Neural progenitor cell (in vitro differentiated cells): ENCODE results near the gene MUC16. TPM values are rescaled to one million over a fixed set of nuclear protein-coding genes. Genes with fewer than 3 reads are reported as not detected.
A peak's percentile ranks its signal among the peaks of the same experiment; 100 is the strongest.

ENCODE experiments used
- DNase-seq: peaks from one replicate; pipeline ENCODE4 v3.0.0-alpha.2; 2016; ENCODE audit warnings: low spot score
- H2AFZ ChIP-seq: fragments of 200-600 bp; sonication (generic); replicated peaks from 2 replicates; pipeline ENCODE4 v1.6.1; 2016; ENCODE audit warnings: antibody characterized with exemption
- H3F3A ChIP-seq: fragments of 200-600 bp; sonication (generic); 2 replicates; pipeline ENCODE4 v1.6.1; 2016; ENCODE audit warnings: antibody characterized with exemption, low read depth
- H3K27ac ChIP-seq: fragments of 200-600 bp; sonication (generic); 2 replicates; pipeline ENCODE4 v1.5.1; 2016; ENCODE audit warnings: mild to moderate bottlenecking
- H3K27me3 ChIP-seq: fragments of 200-600 bp; sonication (generic); 2 replicates; pipeline ENCODE4 v1.6.1; 2016; ENCODE audit warnings: mild to moderate bottlenecking, moderate library complexity
- H3K36me3 ChIP-seq: fragments of 200-600 bp; sonication (generic); 2 replicates; pipeline ENCODE4 v1.5.1; 2016
- H3K4me1 ChIP-seq: fragments of 200-600 bp; sonication (generic); 2 replicates; pipeline ENCODE4 v1.6.1; 2016; ENCODE audit warnings: mixed run types
- H3K4me2 ChIP-seq: fragments of 200-600 bp; sonication (generic); 2 replicates; pipeline ENCODE4 v1.6.1; 2016
- H3K4me3 ChIP-seq: fragments of 200-600 bp; sonication (generic); 2 replicates; pipeline ENCODE4 v1.5.1; 2016
- H3K79me2 ChIP-seq: fragments of 200-600 bp; sonication (generic); 2 replicates; pipeline ENCODE4 v1.6.1; 2016; ENCODE audit warnings: low read depth
- H3K9ac ChIP-seq: fragments of 200-600 bp; sonication (generic); 2 replicates; pipeline ENCODE4 v1.6.1; 2016
- H3K9me3 ChIP-seq: fragments of 200-600 bp; sonication (generic); 2 replicates; pipeline ENCODE4 v1.5.1; 2016; ENCODE audit warnings: low read depth
- H4K20me1 ChIP-seq: fragments of 200-600 bp; sonication (generic); 2 replicates; pipeline ENCODE4 v1.6.1; 2016; ENCODE audit warnings: low read depth
- H3K27ac Mint-ChIP-seq: 3 replicates; pipeline ENCODE4 v1.8.0; 2021; ENCODE audit warnings: mixed read lengths
- H3K27me3 Mint-ChIP-seq: 2 replicates; pipeline ENCODE4 v1.8.0; 2022; ENCODE audit warnings: low read depth, mild to moderate bottlenecking, inconsistent platforms, moderate library complexity, mixed read lengths; ENCODE audit not compliant: insufficient read depth
- H3K36me3 Mint-ChIP-seq: 3 replicates; pipeline ENCODE4 v1.8.0; 2021; ENCODE audit warnings: mixed read lengths
- H3K4me1 Mint-ChIP-seq: 3 replicates; pipeline ENCODE4 v1.8.0; 2021; ENCODE audit warnings: mixed read lengths
- H3K4me3 Mint-ChIP-seq: 3 replicates; pipeline ENCODE4 v1.8.0; 2021; ENCODE audit warnings: mild to moderate bottlenecking, moderate library complexity, mixed read lengths
- H3K9me3 Mint-ChIP-seq: 3 replicates; pipeline ENCODE4 v1.8.0; 2020; ENCODE audit warnings: mixed read lengths
- CTCF ChIP-seq: fragments of 200-600 bp; sonication (generic); IDR thresholded peaks from 2 replicates; pipeline ENCODE4 v1.5.1; 2017; ENCODE audit warnings: antibody characterized with exemption, mild to moderate bottlenecking
- EZH2 ChIP-seq: fragments of 200-600 bp; sonication (generic); IDR thresholded peaks from 2 replicates; pipeline ENCODE4 v1.6.1; 2017; ENCODE audit warnings: antibody characterized with exemption, mild to moderate bottlenecking, moderate library complexity
- EZH2phosphoT487 ChIP-seq: fragments of 200-600 bp; sonication (generic); IDR thresholded peaks from 2 replicates; pipeline ENCODE4 v1.6.1; 2017; ENCODE audit warnings: antibody characterized with exemption
- total RNA-seq: library from RNA; depleted of rRNA; stranded (reverse); fragments of >200 nt; gene quantifications from 2 replicates; pipeline ENCODE4 v1.2.3, GENCODE V29; 2015; ENCODE audit warnings: low replicate concordance

MUC16 gene
- total RNA-seq, 1 donor from 2014 or later = 0.07 TPM

GRCh38 chr19:9041023-9041422, 30.8 kb upstream of the MUC16 start:
- Mint-ChIP-seq H3K4me3 (no peak overlapping the region), H3K27me3 (peaks cover 5% of the 10 kb centered on the region), H3K27ac (no peak overlapping the region), H3K4me1 (no peaks in the 10 kb centered on the region), H3K9me3 (no peaks in the 10 kb centered on the region), H3K36me3 (no peaks in the 10 kb centered on the region)
- Histone ChIP-seq H3K9ac (no peak overlapping the region), H3K4me3 (no peak overlapping the region), H3K4me1 (no peaks in the 10 kb centered on the region), H4K20me1 (no peaks in the 10 kb centered on the region), H3K27me3 (no peaks in the 10 kb centered on the region), H3K79me2 (no peaks in the 10 kb centered on the region), H3F3A (peaks cover 3% of the 10 kb centered on the region), H3K9me3 (no peaks in the 10 kb centered on the region), H3K36me3 (no peaks in the 10 kb centered on the region), H2AFZ (no peak overlapping the region), H3K27ac (no peak overlapping the region), H3K4me2 (no peak overlapping the region)
- TF ChIP-seq CTCF (no peak), EZH2 (no peak), EZH2phosphoT487 (no peak)
- no peak for DNase-seq

- no peak for DNase-seq
- Mint-ChIP-seq H3K9me3 (no peaks in the 10 kb centered on the region), H3K36me3 (no peaks in the 10 kb centered on the region), H3K4me3 (peak overlapping the region; percentile 11), H3K27me3 (peaks cover 4% of the 10 kb centered on the region), H3K4me1 (no peaks in the 10 kb centered on the region), H3K27ac (no peak overlapping the region)
- Histone ChIP-seq H3K79me2 (no peaks in the 10 kb centered on the region), H4K20me1 (no peaks in the 10 kb centered on the region), H3K4me1 (no peaks in the 10 kb centered on the region), H3K4me3 (no peak overlapping the region), H3K36me3 (no peaks in the 10 kb centered on the region), H3F3A (peaks cover 3% of the 10 kb centered on the region), H3K27me3 (no peaks in the 10 kb centered on the region), H3K27ac (no peak overlapping the region), H3K9ac (no peak overlapping the region), H3K4me2 (no peak overlapping the region), H3K9me3 (no peaks in the 10 kb centered on the region), H2AFZ (no peak overlapping the region)
- TF ChIP-seq EZH2 = no peak
- TF ChIP-seq EZH2phosphoT487 = no peak
- TF ChIP-seq CTCF = no peak
Observed at GRCh38 chr19:9040131-9040530, 29.9 kb upstream of the MUC16 start.

- no peak overlapping the region for H2AFZ ChIP-seq
- no peaks in the 10 kb centered on the region for H3K9me3 ChIP-seq
- Mint-ChIP-seq H3K9me3 (no peaks in the 10 kb centered on the region), H3K4me3 (no peak overlapping the region), H3K27ac (no peak overlapping the region), H3K4me1 (no peaks in the 10 kb centered on the region), H3K27me3 (peaks cover 3% of the 10 kb centered on the region), H3K36me3 (no peaks in the 10 kb centered on the region)
- H3K4me2 ChIP-seq = no peak overlapping the region
- no peaks in the 10 kb centered on the region for H3K27me3 ChIP-seq
- no peaks in the 10 kb centered on the region for H4K20me1 ChIP-seq
- no peak overlapping the region for H3K4me3 ChIP-seq
- H3K27ac ChIP-seq = no peak overlapping the region
- H3K9ac ChIP-seq = no peak overlapping the region
- H3K36me3 ChIP-seq = no peaks in the 10 kb centered on the region
- no peaks in the 10 kb centered on the region for H3K79me2 ChIP-seq
- no peaks in the 10 kb centered on the region for H3K4me1 ChIP-seq
- DNase-seq = no peak
- TF ChIP-seq EZH2 = no peak
- TF ChIP-seq CTCF = no peak
- peaks cover 3% of the 10 kb centered on the region for H3F3A ChIP-seq
Observed at GRCh38 chr19:9039728-9040127, 29.5 kb upstream of the MUC16 start.
